ENCODE results near the gene LRRC74B. TPM values are rescaled to one million over a fixed set of nuclear protein-coding genes. Genes with fewer than 3 reads are reported as not detected.
A peak's percentile ranks its signal among the peaks of the same experiment; 100 is the strongest.

The LRRC74B gene
- total RNA-seq, 4 donors from 2014 or later, result not detected

- H3K27me3 ChIP-seq, result no peaks in the 10 kb centered on the region
- 14 to 39% methylated on average over 3 to 12 of the region's 12 CpGs for WGBS, 2 donors (ENCODE audit: low coverage in 1 of 2)
- intact Hi-C loops (cut with DNase I; ENCODE audit: low total_unique reads), result no loop called here
- in situ Hi-C loops (cut with MboI; ENCODE audit: low pct_ligation_motif_present in 1 of 4, low pct_unique_long_range_greater_than_20kb in 1 of 4, low sequenced_read_pairs in 3 of 4), result no loop called here
- DNase-seq, result peak; percentile 52
- peak within 1 kb of the TSS; percentile 58 to 81 (median 72) for H3K27ac ChIP-seq
- TF ChIP-seq EP300 (IDR thresholded peaks at IDR 0.05; ENCODE audit: low read depth) (no peak), POLR2A (IDR thresholded peaks at IDR 0.05) (peak; percentile 34), POLR2AphosphoS5 (IDR thresholded peaks at IDR 0.05) (peak in 2 of 3 donors; percentile 27 to 39)
- peaks cover 14 to 27% (median 20%) of the 10 kb centered on the region in 4 donors for H3K4me1 ChIP-seq
- H3K9me3 ChIP-seq, result no peaks in the 10 kb centered on the region
- H3K36me3 ChIP-seq, result no peaks in the 10 kb centered on the region
- peak within 1 kb of the TSS; percentile 20 to 47 (median 33) for H3K4me3 ChIP-seq
These were observed 30.9 kb upstream of the LRRC74B start, which contains the start of gene P2RX6 for GRCh38 chr22:21014726-21015465. TSS of gene P2RX6 (plus strand) at chr22:21015165. CDS start at chr22:21015175, 10 bp downstream.

GRCh38 chr22:21015466-21016006 is 30.2 kb upstream of the LRRC74B start:
- Histone ChIP-seq H3K27ac (peak overlapping the region in 3 of 4 donors; percentile 58 to 75 (median 69)), H3K36me3 (no peaks in the 10 kb centered on the region), H3K4me1 (peaks cover 14 to 27% (median 20%) of the 10 kb centered on the region in 4 donors), H3K4me3 (no peak overlapping the region), H3K9me3 (no peaks in the 10 kb centered on the region), H3K27me3 (no peaks in the 10 kb centered on the region)
- in situ Hi-C loops (cut with MboI; ENCODE audit: low pct_ligation_motif_present in 1 of 4, low pct_unique_long_range_greater_than_20kb in 1 of 4, low sequenced_read_pairs in 3 of 4) (no loop called here), intact Hi-C loops (cut with DNase I; ENCODE audit: low total_unique reads) (no loop called here)
- DNase-seq, result no peak
- WGBS, 2 donors (ENCODE audit: low coverage in 1 of 2), result 70% methylated on average over 10 of the region's 10 CpGs; no CpG with 5 or more reads in 1 of the 2 donors
- TF ChIP-seq EP300 (IDR thresholded peaks at IDR 0.05; ENCODE audit: low read depth) (no peak), CTCF (IDR thresholded peaks at IDR 0.05) (no peak), POLR2AphosphoS5 (IDR thresholded peaks at IDR 0.05) (no peak), POLR2A (IDR thresholded peaks at IDR 0.05) (no peak)

- intact Hi-C loops (cut with DNase I; ENCODE audit: low total_unique reads), result no loop called here
- WGBS, 2 donors (ENCODE audit: low coverage in 1 of 2), result 70 to 100% methylated on average over 1 to 13 of the region's 13 CpGs
- no peaks in the 10 kb centered on the region for H3K36me3 ChIP-seq
- in situ Hi-C loops (cut with MboI; ENCODE audit: low pct_ligation_motif_present in 1 of 4, low pct_unique_long_range_greater_than_20kb in 1 of 4, low sequenced_read_pairs in 3 of 4), result no loop called here
- peaks cover 14 to 27% (median 20%) of the 10 kb centered on the region in 4 donors for H3K4me1 ChIP-seq
- no peak for DNase-seq
- no peaks in the 10 kb centered on the region for H3K27me3 ChIP-seq
- H3K4me3 ChIP-seq, result no peak overlapping the region
- no peaks in the 10 kb centered on the region for H3K9me3 ChIP-seq
- TF ChIP-seq EP300 (IDR thresholded peaks at IDR 0.05; ENCODE audit: low read depth), result no peak
- no peak for TF ChIP-seq CTCF (IDR thresholded peaks at IDR 0.05)
- TF ChIP-seq POLR2A (IDR thresholded peaks at IDR 0.05), result no peak
- no peak for TF ChIP-seq POLR2AphosphoS5 (IDR thresholded peaks at IDR 0.05)
- H3K27ac ChIP-seq, result no peak overlapping the region
These were observed 28.9 kb upstream of the LRRC74B start for GRCh38 chr22:21016644-21017420.

GRCh38 chr22:21018314-21018713 is 27.4 kb upstream of the LRRC74B start:
- Histone ChIP-seq H3K4me3 (no peak overlapping the region), H3K4me1 (peaks cover 14 to 27% (median 20%) of the 10 kb centered on the region in 4 donors), H3K36me3 (no peaks in the 10 kb centered on the region), H3K9me3 (no peaks in the 10 kb centered on the region), H3K27me3 (no peaks in the 10 kb centered on the region), H3K27ac (no peak overlapping the region)
- TF ChIP-seq POLR2AphosphoS5 (IDR thresholded peaks at IDR 0.05), result no peak
- no peak for TF ChIP-seq CTCF (IDR thresholded peaks at IDR 0.05)
- no peak for TF ChIP-seq POLR2A (IDR thresholded peaks at IDR 0.05)
- TF ChIP-seq EP300 (IDR thresholded peaks at IDR 0.05; ENCODE audit: low read depth), result no peak
- in situ Hi-C loops (cut with MboI; ENCODE audit: low pct_ligation_motif_present in 1 of 4, low pct_unique_long_range_greater_than_20kb in 1 of 4, low sequenced_read_pairs in 3 of 4), result no loop called here
- intact Hi-C loops (cut with DNase I; ENCODE audit: low total_unique reads), result no loop called here
- 86% methylated on average over 4 of the region's 4 CpGs; no CpG with 5 or more reads in 1 of the 2 donors for WGBS, 2 donors (ENCODE audit: low coverage in 1 of 2)
- DNase-seq, result no peak

Measured in transverse colon (tissue), 4 donors.